GM23248 (cell line): Measurements from ENCODE around the gene METTL21C.

Experiments
- EZH2 ChIP-seq: fragments of 200-600 bp; sonication (generic); IDR thresholded peaks from 2 replicates; pipeline ENCODE4 v1.6.1; 2018; ENCODE audit warnings: antibody characterized with exemption, mild to moderate bottlenecking; ENCODE audit not compliant: insufficient read depth, poor library complexity, severe bottlenecking
- EZH2phosphoT487 ChIP-seq: fragments of 200-600 bp; sonication (generic); IDR thresholded peaks from 2 replicates; pipeline ENCODE4 v1.6.1; 2018; ENCODE audit warnings: antibody characterized with exemption, moderate library complexity, mild to moderate bottlenecking, low read depth; ENCODE audit not compliant: insufficient read depth

GRCh38 chr13:102688306-102688973 lies 6.4 kb downstream of the METTL21C start:
- no peak for TF ChIP-seq EZH2phosphoT487
- TF ChIP-seq EZH2 = no peak
